Measurements from ENCODE around the gene MYO1F. TPM values are rescaled to one million over a fixed set of nuclear protein-coding genes. Genes with fewer than 3 reads are reported as not detected.
A peak's percentile ranks its signal among the peaks of the same experiment; 100 is the strongest.

The MYO1F gene
- total RNA-seq, 3 donors from 2014 or later = 4.6 to 8.0 (median 6.6) TPM

DNA sequence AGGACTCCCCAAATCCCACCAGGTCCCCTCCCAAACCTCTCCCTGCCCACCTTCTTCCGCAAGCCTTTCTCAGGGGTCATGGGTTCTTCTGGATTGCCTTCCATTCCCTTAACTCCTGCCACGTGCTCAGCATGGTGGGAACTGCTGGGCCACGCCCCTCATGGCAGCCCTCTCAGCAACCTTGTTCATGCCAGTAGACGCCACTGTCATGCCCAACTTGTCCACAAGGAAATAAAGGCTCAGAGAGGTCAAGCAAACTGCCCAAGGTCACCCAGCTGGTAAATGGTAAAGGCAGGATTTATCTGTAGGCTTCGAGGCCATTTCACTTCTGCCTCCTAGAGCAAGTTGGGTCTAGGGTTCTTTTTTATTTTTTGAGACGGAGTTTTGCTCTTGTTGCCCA lies 85.7 kb downstream of the MYO1F start:
- H3K27me3 Mint-ChIP-seq (ENCODE audit: low read depth) = no peaks in the 10 kb centered on the region
- no peak overlapping the region for H3K4me3 Mint-ChIP-seq
- DNase-seq = no peak
- ATAC-seq = no peak
- H3K36me3 Mint-ChIP-seq (ENCODE audit: insufficient read depth) = peaks cover 18% of the 10 kb centered on the region
- H3K4me1 Mint-ChIP-seq (ENCODE audit: low read depth) = peaks cover 30% of the 10 kb centered on the region
- H3K9me3 Mint-ChIP-seq = no peaks in the 10 kb centered on the region

DNA sequence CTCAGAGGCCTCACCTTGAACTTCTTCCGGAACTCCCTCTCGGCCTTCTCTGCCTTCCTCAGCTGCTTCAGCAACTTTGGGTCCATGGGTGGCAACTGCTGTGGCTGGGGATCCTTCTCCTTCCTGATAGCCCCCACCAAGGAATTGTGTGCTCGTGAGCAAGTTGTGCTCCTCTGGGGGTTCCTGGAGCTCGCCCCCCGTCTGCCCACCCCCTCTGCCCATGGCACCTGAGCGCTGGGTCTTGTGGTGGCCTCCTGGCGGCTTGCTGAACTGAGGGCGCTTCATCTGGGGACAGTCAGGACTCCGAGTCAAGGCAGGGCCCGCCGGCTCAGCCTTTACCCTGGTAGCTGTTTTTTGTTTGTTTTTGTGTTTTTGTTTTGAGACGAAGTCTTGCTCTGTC lies 86.4 kb downstream of the MYO1F start:
- H3K36me3 Mint-ChIP-seq (ENCODE audit: insufficient read depth) = peaks cover 23% of the 10 kb centered on the region
- DNase-seq (no peak), ATAC-seq (no peak)
- no peak overlapping the region for H3K4me3 Mint-ChIP-seq
- no peaks in the 10 kb centered on the region for H3K9me3 Mint-ChIP-seq
- H3K27me3 Mint-ChIP-seq (ENCODE audit: low read depth) = no peaks in the 10 kb centered on the region
- H3K4me1 Mint-ChIP-seq (ENCODE audit: low read depth) = peaks cover 36% of the 10 kb centered on the region

GRCh38 chr19:8490395-8490760 lies 86.9 kb downstream of the MYO1F start:
- ATAC-seq (no peak), DNase-seq (no peak)
- Mint-ChIP-seq H3K36me3 (ENCODE audit: insufficient read depth) (peaks cover 23% of the 10 kb centered on the region), H3K4me1 (ENCODE audit: low read depth) (peaks cover 33% of the 10 kb centered on the region), H3K4me3 (no peak overlapping the region), H3K9me3 (no peaks in the 10 kb centered on the region), H3K27me3 (ENCODE audit: low read depth) (no peaks in the 10 kb centered on the region)

GRCh38 chr19:8489561-8490394 lies 87.5 kb downstream of the MYO1F start:
- Mint-ChIP-seq H3K27me3 (ENCODE audit: low read depth) (no peaks in the 10 kb centered on the region), H3K9me3 (no peaks in the 10 kb centered on the region), H3K36me3 (ENCODE audit: insufficient read depth) (peaks cover 23% of the 10 kb centered on the region), H3K4me3 (no peak overlapping the region), H3K4me1 (ENCODE audit: low read depth) (peaks cover 34% of the 10 kb centered on the region)
- DNase-seq = no peak
- no peak for ATAC-seq

DNA sequence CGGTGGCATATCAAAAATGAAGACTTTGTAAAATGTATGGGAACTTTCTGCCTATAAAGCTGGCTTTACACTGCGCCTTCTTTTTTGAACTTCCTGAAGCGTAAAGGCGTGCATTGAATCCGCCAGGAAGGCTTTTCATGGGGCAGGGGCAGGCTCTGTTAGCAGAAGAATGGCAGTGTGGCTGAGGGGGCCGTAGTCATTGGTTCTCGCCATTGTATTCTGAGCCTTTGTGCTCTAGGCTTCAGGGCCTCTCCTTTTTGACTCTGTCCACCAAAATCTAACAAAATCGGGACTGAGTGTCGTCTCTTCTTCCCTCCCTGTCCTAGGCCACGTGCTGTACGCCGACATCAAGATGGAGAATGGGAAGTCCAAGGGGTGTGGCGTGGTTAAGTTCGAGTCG lies 88.9 kb downstream of the MYO1F start:
- no peaks in the 10 kb centered on the region for H3K27me3 Mint-ChIP-seq (ENCODE audit: low read depth)
- peaks cover 24% of the 10 kb centered on the region for H3K36me3 Mint-ChIP-seq (ENCODE audit: insufficient read depth)
- no peak for DNase-seq
- no peak for ATAC-seq
- peaks cover 27% of the 10 kb centered on the region for H3K4me1 Mint-ChIP-seq (ENCODE audit: low read depth)
- H3K9me3 Mint-ChIP-seq = no peaks in the 10 kb centered on the region
- no peak overlapping the region for H3K4me3 Mint-ChIP-seq

DNA sequence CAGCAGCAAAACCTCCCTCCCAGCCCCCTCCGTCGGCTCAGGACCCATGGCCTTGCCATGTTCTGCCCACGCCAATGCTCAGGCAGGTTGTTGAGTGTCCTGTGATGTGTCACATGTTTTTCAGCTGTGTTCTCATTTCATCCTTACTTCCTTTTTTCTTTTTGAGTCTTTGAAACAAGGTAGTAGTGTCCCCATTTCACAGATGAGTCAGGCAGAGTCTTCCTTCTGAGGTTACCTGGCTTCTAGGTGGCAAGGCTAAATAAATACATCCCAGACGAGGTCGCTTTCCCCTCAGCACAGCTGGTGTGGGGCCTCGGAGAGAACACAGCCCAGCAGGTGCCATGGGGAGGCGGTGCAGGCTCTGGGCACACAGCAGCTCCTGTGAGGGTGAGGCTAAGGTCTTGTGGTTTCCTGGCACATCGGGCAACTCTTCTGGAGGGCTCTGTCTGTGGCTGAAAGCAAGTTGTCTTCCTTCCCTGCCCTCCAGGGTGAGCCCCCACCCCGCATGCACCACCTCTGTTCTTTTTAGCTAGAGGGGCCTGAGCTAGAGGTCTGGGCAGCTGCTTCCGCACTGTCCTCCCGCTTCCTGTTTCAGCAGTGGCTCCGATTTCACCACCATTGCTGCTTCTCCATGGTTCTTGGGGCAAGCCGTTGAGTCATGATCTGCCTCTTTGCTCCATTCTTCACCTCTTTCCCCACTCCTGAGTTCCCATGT lies 89.9 kb downstream of the MYO1F start:
- Mint-ChIP-seq H3K9me3 (no peaks in the 10 kb centered on the region), H3K4me1 (ENCODE audit: low read depth) (peaks cover 30% of the 10 kb centered on the region), H3K4me3 (peak overlapping the region; percentile 38), H3K27me3 (ENCODE audit: low read depth) (no peaks in the 10 kb centered on the region), H3K36me3 (ENCODE audit: insufficient read depth) (peaks cover 32% of the 10 kb centered on the region)
- DNase-seq (peak; percentile 44), ATAC-seq (peak; percentile 79 to 81)

DNA sequence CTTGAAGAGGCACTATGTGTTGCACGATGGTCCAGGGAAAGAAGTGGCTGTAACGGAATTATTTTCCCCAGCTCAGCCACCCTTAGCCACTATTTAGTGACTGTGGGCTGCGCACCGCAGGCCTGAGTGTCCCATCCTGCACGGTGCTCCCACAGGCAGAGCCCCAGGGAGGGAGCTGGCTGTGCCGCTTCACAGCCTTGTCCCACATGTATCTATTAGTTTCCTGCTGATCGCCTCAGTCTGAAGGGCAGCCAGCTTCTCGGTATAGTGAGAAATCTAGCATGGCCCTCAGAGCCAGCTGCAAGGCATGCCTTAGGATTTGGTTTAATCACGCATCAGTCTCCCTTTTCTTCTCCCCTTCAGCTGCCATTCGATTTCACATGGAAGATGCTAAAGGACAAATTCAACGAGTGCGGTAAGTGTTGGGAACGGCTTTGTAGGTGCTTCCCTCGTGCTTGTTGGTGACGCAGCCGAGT lies 90.5 kb downstream of the MYO1F start:
- peaks cover 36% of the 10 kb centered on the region for H3K36me3 Mint-ChIP-seq (ENCODE audit: insufficient read depth)
- DNase-seq (no peak), ATAC-seq (peak in 1 of 2 donors; percentile 5)
- H3K9me3 Mint-ChIP-seq = no peaks in the 10 kb centered on the region
- no peaks in the 10 kb centered on the region for H3K27me3 Mint-ChIP-seq (ENCODE audit: low read depth)
- peaks cover 30% of the 10 kb centered on the region for H3K4me1 Mint-ChIP-seq (ENCODE audit: low read depth)
- no peak overlapping the region for H3K4me3 Mint-ChIP-seq

DNA sequence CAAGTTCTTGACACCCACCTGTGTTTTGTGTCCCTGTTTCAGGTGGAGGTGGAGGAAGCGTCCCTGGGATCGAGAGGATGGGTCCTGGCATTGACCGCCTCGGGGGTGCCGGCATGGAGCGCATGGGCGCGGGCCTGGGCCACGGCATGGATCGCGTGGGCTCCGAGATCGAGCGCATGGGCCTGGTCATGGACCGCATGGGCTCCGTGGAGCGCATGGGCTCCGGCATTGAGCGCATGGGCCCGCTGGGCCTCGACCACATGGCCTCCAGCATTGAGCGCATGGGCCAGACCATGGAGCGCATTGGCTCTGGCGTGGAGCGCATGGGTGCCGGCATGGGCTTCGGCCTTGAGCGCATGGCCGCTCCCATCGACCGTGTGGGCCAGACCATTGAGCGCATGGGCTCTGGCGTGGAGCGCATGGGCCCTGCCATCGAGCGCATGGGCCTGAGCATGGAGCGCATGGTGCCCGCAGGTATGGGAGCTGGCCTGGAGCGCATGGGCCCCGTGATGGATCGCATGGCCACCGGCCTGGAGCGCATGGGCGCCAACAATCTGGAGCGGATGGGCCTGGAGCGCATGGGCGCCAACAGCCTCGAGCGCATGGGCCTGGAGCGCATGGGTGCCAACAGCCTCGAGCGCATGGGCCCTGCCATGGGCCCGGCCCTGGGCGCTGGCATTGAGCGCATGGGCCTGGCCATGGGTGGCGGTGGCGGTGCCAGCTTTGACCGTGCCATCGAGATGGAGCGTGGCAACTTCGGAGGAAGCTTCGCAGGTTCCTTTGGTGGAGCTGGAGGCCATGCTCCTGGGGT lies 91.5 kb downstream of the MYO1F start:
- no peaks in the 10 kb centered on the region for H3K9me3 Mint-ChIP-seq
- H3K4me3 Mint-ChIP-seq = no peak overlapping the region
- H3K27me3 Mint-ChIP-seq (ENCODE audit: low read depth) = no peaks in the 10 kb centered on the region
- no peak for ATAC-seq
- no peak for DNase-seq
- H3K4me1 Mint-ChIP-seq (ENCODE audit: low read depth) = peaks cover 39% of the 10 kb centered on the region
- peaks cover 44% of the 10 kb centered on the region for H3K36me3 Mint-ChIP-seq (ENCODE audit: insufficient read depth)

DNA sequence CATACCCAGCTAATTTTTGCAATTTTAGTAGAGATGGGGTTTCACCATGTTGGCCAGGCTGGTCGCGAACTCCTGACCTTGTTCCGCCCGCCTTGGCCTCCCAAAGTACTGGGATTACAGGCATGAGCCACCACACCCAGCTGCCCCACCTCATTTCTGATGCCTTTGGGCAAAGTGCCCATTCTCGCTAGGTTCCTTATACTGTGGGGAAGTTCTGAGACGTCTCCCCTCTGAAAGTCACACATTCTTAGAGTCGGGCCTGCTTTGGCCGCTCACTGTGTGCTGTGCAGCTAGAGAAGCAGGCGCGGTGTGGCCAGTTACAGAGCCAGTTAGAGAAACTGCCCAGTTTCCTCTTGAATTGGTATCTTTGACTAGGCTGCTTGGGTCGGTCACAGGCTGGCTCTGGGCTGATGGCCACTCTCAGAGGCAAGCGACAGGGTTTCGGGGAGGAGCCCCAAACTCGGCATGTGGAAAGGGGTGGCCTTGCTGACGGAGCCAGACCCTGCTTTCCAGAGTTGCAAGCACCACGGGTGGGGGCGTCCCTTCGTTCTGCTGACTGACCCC lies 92.8 kb downstream of the MYO1F start:
- Mint-ChIP-seq H3K9me3 (no peaks in the 10 kb centered on the region), H3K4me3 (no peak overlapping the region), H3K27me3 (ENCODE audit: low read depth) (no peaks in the 10 kb centered on the region), H3K4me1 (ENCODE audit: low read depth) (peaks cover 43% of the 10 kb centered on the region), H3K36me3 (ENCODE audit: insufficient read depth) (peaks cover 45% of the 10 kb centered on the region)
- no peak for ATAC-seq
- DNase-seq = no peak

DNA sequence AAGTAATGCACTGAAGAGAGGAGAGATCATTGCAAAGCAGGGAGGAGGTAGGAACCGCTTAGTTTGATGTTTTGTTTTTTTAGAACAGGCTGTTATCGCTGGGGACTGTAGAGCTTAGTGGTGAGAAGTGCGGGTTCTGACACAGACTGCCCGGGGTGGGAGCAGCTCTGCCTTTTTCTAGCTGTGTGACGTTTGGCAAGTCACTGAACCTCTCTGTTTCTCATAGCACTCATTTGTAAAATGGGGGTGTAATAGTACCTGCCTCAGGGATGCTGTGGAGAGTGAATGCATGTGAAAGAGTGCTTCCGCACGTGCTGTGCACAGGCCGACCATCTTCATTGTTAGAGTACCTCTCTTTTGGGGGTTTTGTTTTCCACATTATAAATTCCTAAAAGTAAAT lies 94.1 kb downstream of the MYO1F start:
- H3K9me3 Mint-ChIP-seq = no peaks in the 10 kb centered on the region
- ATAC-seq (no peak), DNase-seq (no peak)
- no peak overlapping the region for H3K4me3 Mint-ChIP-seq
- H3K4me1 Mint-ChIP-seq (ENCODE audit: low read depth) = peaks cover 52% of the 10 kb centered on the region
- peaks cover 44% of the 10 kb centered on the region for H3K36me3 Mint-ChIP-seq (ENCODE audit: insufficient read depth)
- H3K27me3 Mint-ChIP-seq (ENCODE audit: low read depth) = no peaks in the 10 kb centered on the region

GRCh38 chr19:8482696-8483095 lies 94.5 kb downstream of the MYO1F start:
- no peak for DNase-seq
- ATAC-seq = no peak
- H3K4me3 Mint-ChIP-seq = no peak overlapping the region
- no peaks in the 10 kb centered on the region for H3K9me3 Mint-ChIP-seq
- no peaks in the 10 kb centered on the region for H3K27me3 Mint-ChIP-seq (ENCODE audit: low read depth)
- peaks cover 44% of the 10 kb centered on the region for H3K36me3 Mint-ChIP-seq (ENCODE audit: insufficient read depth)
- peaks cover 52% of the 10 kb centered on the region for H3K4me1 Mint-ChIP-seq (ENCODE audit: low read depth)

GRCh38 chr19:8481616-8482015 lies 95.6 kb downstream of the MYO1F start:
- Mint-ChIP-seq H3K27me3 (ENCODE audit: low read depth) (no peaks in the 10 kb centered on the region), H3K9me3 (no peaks in the 10 kb centered on the region), H3K4me3 (no peak overlapping the region), H3K4me1 (ENCODE audit: low read depth) (peaks cover 51% of the 10 kb centered on the region), H3K36me3 (ENCODE audit: insufficient read depth) (peaks cover 43% of the 10 kb centered on the region)
- ATAC-seq (no peak), DNase-seq (no peak)

DNA sequence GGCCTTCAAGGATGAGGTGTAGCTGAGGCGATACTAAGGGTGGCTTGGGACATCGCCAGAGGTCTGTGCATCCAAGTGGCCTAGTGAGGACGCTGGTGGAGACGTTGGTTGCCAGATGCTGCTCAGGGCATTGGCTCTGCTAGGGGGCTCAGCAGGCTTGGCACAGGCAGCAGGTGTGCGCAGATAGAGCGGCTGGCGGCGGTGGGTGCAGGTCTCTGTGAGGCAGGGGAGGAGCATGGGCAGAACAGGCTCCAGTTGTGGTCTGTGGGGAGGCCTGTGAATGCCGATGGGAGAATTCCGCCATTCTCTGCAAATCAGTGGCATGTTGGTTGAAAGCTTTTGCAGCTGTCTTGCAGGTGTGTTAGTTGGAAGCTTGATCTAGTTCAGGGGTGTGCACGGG lies 96.0 kb downstream of the MYO1F start:
- Mint-ChIP-seq H3K4me3 (no peak overlapping the region), H3K9me3 (no peaks in the 10 kb centered on the region), H3K4me1 (ENCODE audit: low read depth) (peaks cover 50% of the 10 kb centered on the region), H3K27me3 (ENCODE audit: low read depth) (no peaks in the 10 kb centered on the region), H3K36me3 (ENCODE audit: insufficient read depth) (peaks cover 42% of the 10 kb centered on the region)
- ATAC-seq (peak in 1 of 2 donors; percentile 16), DNase-seq (no peak)

DNA sequence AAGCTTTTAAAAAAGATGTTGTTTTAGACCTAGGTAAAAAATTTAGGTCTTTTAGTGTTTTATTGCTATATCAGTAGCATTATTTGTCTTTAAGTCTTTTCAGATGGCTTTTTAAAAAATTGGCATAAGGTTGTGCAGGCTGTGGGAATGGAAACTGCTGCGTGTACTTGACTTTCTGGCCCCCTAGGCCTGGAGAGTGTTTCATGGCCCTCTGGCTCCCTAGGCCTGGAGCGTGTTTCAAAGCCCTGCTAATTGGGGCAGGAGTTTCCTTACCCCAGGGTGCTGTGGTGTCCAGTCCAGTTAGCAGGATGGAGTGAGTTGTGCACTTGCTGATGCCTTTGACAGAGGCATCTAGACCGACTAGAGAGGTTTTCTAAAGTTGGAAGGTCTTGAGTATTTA lies 98.6 kb downstream of the MYO1F start:
- no peak for ATAC-seq
- peaks cover 53% of the 10 kb centered on the region for H3K36me3 Mint-ChIP-seq (ENCODE audit: insufficient read depth)
- no peak overlapping the region for H3K4me3 Mint-ChIP-seq
- no peak for DNase-seq
- H3K4me1 Mint-ChIP-seq (ENCODE audit: low read depth) = peaks cover 55% of the 10 kb centered on the region
- no peaks in the 10 kb centered on the region for H3K9me3 Mint-ChIP-seq
- no peaks in the 10 kb centered on the region for H3K27me3 Mint-ChIP-seq (ENCODE audit: low read depth)

All from activated T-cell treated with anti-CD3 and anti-CD28 coated beads, Interleukin-2, amount 50 U/mL, for 4 hours (primary cell).